ENCODE data around the gene ARRB1.

DNA sequence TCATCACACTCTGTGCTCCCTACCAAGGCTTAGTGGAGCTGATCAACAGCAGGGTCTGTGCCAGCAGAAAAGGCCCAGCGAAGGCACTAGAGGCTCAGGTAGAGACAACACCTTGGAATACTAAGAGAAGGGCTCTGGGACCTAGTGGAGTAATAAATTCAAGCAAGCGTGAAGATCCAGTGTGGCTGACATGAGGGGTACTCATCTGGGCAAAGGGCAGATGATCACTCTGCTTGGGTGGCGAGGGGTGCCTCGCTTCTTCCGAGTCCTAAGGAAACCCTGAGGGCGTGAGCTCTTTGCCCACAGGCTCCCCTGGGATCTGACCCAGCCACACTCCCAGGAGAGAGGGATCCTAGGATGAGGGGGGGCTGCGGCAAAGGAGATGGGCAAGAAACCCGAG is 114.4 kb downstream of the ARRB1 start:
- TF ChIP-seq, protein P1, sequence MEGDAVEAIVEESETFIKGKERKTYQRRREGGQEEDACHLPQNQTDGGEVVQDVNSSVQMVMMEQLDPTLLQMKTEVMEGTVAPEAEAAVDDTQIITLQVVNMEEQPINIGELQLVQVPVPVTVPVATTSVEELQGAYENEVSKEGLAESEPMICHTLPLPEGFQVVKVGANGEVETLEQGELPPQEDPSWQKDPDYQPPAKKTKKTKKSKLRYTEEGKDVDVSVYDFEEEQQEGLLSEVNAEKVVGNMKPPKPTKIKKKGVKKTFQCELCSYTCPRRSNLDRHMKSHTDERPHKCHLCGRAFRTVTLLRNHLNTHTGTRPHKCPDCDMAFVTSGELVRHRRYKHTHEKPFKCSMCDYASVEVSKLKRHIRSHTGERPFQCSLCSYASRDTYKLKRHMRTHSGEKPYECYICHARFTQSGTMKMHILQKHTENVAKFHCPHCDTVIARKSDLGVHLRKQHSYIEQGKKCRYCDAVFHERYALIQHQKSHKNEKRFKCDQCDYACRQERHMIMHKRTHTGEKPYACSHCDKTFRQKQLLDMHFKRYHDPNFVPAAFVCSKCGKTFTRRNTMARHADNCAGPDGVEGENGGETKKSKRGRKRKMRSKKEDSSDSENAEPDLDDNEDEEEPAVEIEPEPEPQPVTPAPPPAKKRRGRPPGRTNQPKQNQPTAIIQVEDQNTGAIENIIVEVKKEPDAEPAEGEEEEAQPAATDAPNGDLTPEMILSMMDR (IDR thresholded peaks at IDR 0.05; ENCODE audit: low read depth, low read length) = no peak
- TF ChIP-seq POLR2A (IDR thresholded peaks at IDR 0.05; ENCODE audit: extremely low read depth, insufficient read length) = no peak
